OCI-LY1 (cell line): ENCODE results near the gene CAPZA1.

ENCODE experiments used
- H2AFZ ChIP-seq: fragments of 200-600 bp; sonication (generic), shearing (Covaris generic); 2 replicates; pipeline ENCODE4 v1.6.0; 2014; ENCODE audit warnings: antibody characterized with exemption, mild to moderate bottlenecking, low read length
- H3F3A ChIP-seq: fragments of 200-600 bp; sonication (generic), shearing (Covaris generic); 2 replicates; pipeline ENCODE4 v1.6.0; 2014; ENCODE audit warnings: mild to moderate bottlenecking, antibody characterized with exemption, low read length, moderate library complexity; ENCODE audit not compliant: insufficient read depth
- H3K27ac ChIP-seq: fragments of 200-600 bp; sonication (generic); 2 replicates; pipeline ENCODE4 v1.5.1; 2014; ENCODE audit warnings: low read length, mixed run types, mild to moderate bottlenecking, low read depth; ENCODE audit not compliant: poor library complexity, severe bottlenecking
- H3K27me3 ChIP-seq: fragments of 200-600 bp; sonication (generic); 2 replicates; pipeline ENCODE4 v1.6.0; 2014; ENCODE audit warnings: antibody characterized with exemption, mild to moderate bottlenecking, low read length, moderate library complexity; ENCODE audit not compliant: insufficient read depth
- H3K36me3 ChIP-seq: fragments of 200-600 bp; sonication (generic); 2 replicates; pipeline ENCODE4 v1.6.1; 2014; ENCODE audit warnings: mild to moderate bottlenecking, antibody characterized with exemption, low read length, moderate library complexity, mixed read lengths; ENCODE audit not compliant: insufficient read depth
- H3K4me1 ChIP-seq: fragments of 200-600 bp; sonication (generic); 2 replicates; pipeline ENCODE4 v1.5.1; 2014; ENCODE audit warnings: mild to moderate bottlenecking, low read length, moderate library complexity; ENCODE audit not compliant: insufficient read depth, severe bottlenecking
- H3K4me2 ChIP-seq: fragments of 200-600 bp; sonication (generic), shearing (Covaris generic); 2 replicates; pipeline ENCODE4 v1.6.1; 2014; ENCODE audit warnings: low read length
- H3K4me3 ChIP-seq: fragments of 200-600 bp; sonication (generic); 2 replicates; pipeline ENCODE4 v1.5.1; 2014; ENCODE audit warnings: low read length, low read depth, mild to moderate bottlenecking, mixed read lengths; ENCODE audit not compliant: poor library complexity, severe bottlenecking
- H3K79me2 ChIP-seq: fragments of 200-600 bp; shearing (Covaris generic); 2 replicates; pipeline ENCODE4 v1.6.1; 2016; ENCODE audit warnings: mixed run types, low read length, mixed read lengths; ENCODE audit not compliant: insufficient read depth
- H3K9ac ChIP-seq: fragments of 200-600 bp; sonication (generic), shearing (Covaris generic); 2 replicates; pipeline ENCODE4 v1.6.1; 2014; ENCODE audit warnings: mild to moderate bottlenecking, low read length, mixed read lengths
- H3K9me2 ChIP-seq: fragments of 200-600 bp; sonication (generic), shearing (Covaris generic); 2 replicates; pipeline ENCODE4 v1.6.1; 2014; ENCODE audit warnings: low read depth, mild to moderate bottlenecking, low read length, mixed read lengths
- H3K9me3 ChIP-seq: fragments of 200-600 bp; shearing (Covaris generic); 2 replicates; pipeline ENCODE4 v1.6.1; 2014; ENCODE audit warnings: low read length, mixed read lengths
- H4K20me1 ChIP-seq: fragments of 200-600 bp; sonication (generic), shearing (Covaris generic); 2 replicates; pipeline ENCODE4 v1.6.0; 2016; ENCODE audit warnings: mild to moderate bottlenecking, low read length; ENCODE audit not compliant: insufficient read depth
- CTCF ChIP-seq: fragments of 200-600 bp; sonication (generic), shearing (Covaris generic); IDR thresholded peaks from 2 replicates; pipeline ENCODE4 v1.5.1; 2017; ENCODE audit warnings: mild to moderate bottlenecking, antibody characterized with exemption, low read length, moderate library complexity, mixed read lengths
- EZH2 ChIP-seq: fragments of 200-600 bp; sonication (generic), shearing (Covaris generic); IDR thresholded peaks from 2 replicates; pipeline ENCODE4 v1.8.0; 2017; ENCODE audit warnings: borderline replicate concordance, mixed run types, mild to moderate bottlenecking, antibody characterized with exemption, low read length, moderate library complexity, mixed read lengths

CAPZA1 gene

GRCh38 chr1:112687785-112688496 lies 68.3 kb downstream of the CAPZA1 start:
- Histone ChIP-seq H4K20me1 (no peaks in the 10 kb centered on the region), H3K79me2 (no peaks in the 10 kb centered on the region), H3K4me2 (no peak overlapping the region), H3K27me3 (no peaks in the 10 kb centered on the region), H3K9me3 (no peaks in the 10 kb centered on the region), H3K27ac (no peak overlapping the region), H3K4me1 (no peaks in the 10 kb centered on the region), H3K36me3 (peaks cover 8% of the 10 kb centered on the region; the same call in 1 of the 2 replicates), H3K9me2 (no peaks in the 10 kb centered on the region), H3F3A (no peaks in the 10 kb centered on the region), H2AFZ (no peak overlapping the region), H3K9ac (no peak overlapping the region), H3K4me3 (no peak overlapping the region)
- TF ChIP-seq EZH2 (no peak), CTCF (no peak)

GRCh38 chr1:112688781-112689193 lies 69.2 kb downstream of the CAPZA1 start:
- no peaks in the 10 kb centered on the region for H3K9me3 ChIP-seq

GRCh38 chr1:112689196-112689841 lies 69.7 kb downstream of the CAPZA1 start:
- H3K9me3 ChIP-seq, result no peaks in the 10 kb centered on the region
- peaks cover 11% of the 10 kb centered on the region for H3K36me3 ChIP-seq
- no peaks in the 10 kb centered on the region for H3K79me2 ChIP-seq
- no peak overlapping the region for H3K27ac ChIP-seq
- H2AFZ ChIP-seq, result no peak overlapping the region
- H3K4me1 ChIP-seq, result no peaks in the 10 kb centered on the region
- no peaks in the 10 kb centered on the region for H3K27me3 ChIP-seq
- no peaks in the 10 kb centered on the region for H3K9me2 ChIP-seq
- H3K4me3 ChIP-seq, result no peak overlapping the region
- no peak overlapping the region for H3K4me2 ChIP-seq
- no peak for TF ChIP-seq CTCF
- no peak for TF ChIP-seq EZH2
- no peaks in the 10 kb centered on the region for H4K20me1 ChIP-seq
- no peak overlapping the region for H3K9ac ChIP-seq
- no peaks in the 10 kb centered on the region for H3F3A ChIP-seq

More at GRCh38 chr1:112688781-112689193, 69.2 kb downstream of the CAPZA1 start:
- no peaks in the 10 kb centered on the region for H4K20me1 ChIP-seq
- H3F3A ChIP-seq, result no peaks in the 10 kb centered on the region
- TF ChIP-seq CTCF, result no peak
- TF ChIP-seq EZH2, result no peak
- H3K4me1 ChIP-seq, result no peaks in the 10 kb centered on the region
- peaks cover 8% of the 10 kb centered on the region; the same call in 1 of the 2 replicates for H3K36me3 ChIP-seq
- H3K4me2 ChIP-seq, result no peak overlapping the region
- H3K27me3 ChIP-seq, result no peaks in the 10 kb centered on the region
- no peak overlapping the region for H3K4me3 ChIP-seq
- H2AFZ ChIP-seq, result no peak overlapping the region
- no peaks in the 10 kb centered on the region for H3K79me2 ChIP-seq
- H3K9me2 ChIP-seq, result no peaks in the 10 kb centered on the region
- H3K27ac ChIP-seq, result no peak overlapping the region
- H3K9ac ChIP-seq, result no peak overlapping the region
